ENCODE measurements around the gene PIH1D2.

GRCh38 chr11:112113539-112114457 is 40.0 kb upstream of the PIH1D2 start:
- TF ChIP-seq POLR2AphosphoS5 (IDR thresholded peaks at IDR 0.05; ENCODE audit: low read depth, low read length) (no peak), POLR2A (IDR thresholded peaks at IDR 0.05; ENCODE audit: low read depth, low read length) (no peak), TAF1 (IDR thresholded peaks at IDR 0.05; ENCODE audit: borderline replicate concordance, low read depth, low read length) (no peak)
